ENCODE measurements around the gene B4GALT6. TPM values are rescaled to one million over a fixed set of nuclear protein-coding genes. Genes with fewer than 3 reads are reported as not detected.

The B4GALT6 gene
- total and polyA plus RNA-seq, 2 donors (not counting 1 experiment from before 2014, with no cell fraction given): 1.7 TPM; not detected in 1

DNA sequence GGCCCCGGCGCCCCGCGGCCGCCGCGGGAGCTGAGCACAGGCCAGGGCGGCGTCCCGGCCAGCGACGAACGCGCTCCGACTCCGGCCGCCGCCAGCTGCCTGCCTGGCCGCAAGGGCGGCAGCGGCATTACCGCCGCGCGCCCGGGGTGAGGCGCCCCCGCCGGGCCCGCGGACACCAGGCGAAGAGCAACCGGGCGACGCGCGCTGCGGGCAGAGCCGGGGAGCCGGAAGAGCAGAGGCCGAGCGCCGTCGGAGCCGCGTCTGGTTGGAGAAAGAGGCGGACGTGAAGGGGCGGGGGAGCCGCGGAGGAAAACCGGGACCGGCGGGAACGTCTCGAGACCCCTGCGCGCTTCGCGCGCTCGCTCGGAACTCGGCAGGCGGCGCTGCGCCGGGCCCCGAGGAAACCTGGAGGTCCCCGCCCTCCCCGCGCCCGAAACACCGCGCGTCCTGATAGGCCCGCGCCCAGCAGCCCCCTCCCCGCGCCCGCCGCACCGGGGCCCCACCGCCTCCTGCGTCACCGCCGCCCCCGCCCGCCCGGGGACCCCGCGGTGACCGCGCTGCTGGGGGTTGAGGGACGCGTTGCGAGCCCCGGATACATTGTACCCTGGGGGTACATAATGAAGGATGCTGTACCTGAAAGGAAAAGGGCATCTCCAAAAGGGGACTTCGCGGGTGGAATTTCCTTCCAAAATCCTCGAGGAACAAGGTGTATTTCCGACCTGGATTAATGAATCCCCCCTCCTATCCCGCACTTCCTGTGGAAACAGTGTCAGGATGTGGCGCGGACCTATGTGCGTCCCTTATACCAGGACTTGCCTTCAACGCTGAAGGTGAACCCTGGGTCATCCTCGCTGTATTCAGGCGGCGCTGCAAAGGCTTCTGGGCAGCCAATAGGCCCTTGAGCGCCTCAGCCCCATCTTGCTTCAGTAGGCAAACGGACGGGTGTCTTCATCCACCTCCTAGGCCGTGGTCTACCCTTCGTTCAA, 1.0 kb upstream of the B4GALT6 start:
- H3K4me1 Mint-ChIP-seq: peaks cover 19% of the 10 kb centered on the region
- H3K27ac Mint-ChIP-seq: peak overlapping the region; percentile 87
- peaks cover 36% of the 10 kb centered on the region for H3K27me3 Mint-ChIP-seq
- intact Hi-C loops (cut with micrococcal nuclease): no loop called here
- H4K20me1 ChIP-seq (ENCODE audit: control insufficient read depth, insufficient read depth, low read length, poor library complexity, severe bottlenecking): no peaks in the 10 kb centered on the region
- peaks cover 16 to 17% of the 10 kb centered on the region in 2 donors for H3K4me1 ChIP-seq (ENCODE audit: control insufficient read depth in 2 of 2, insufficient read depth in 2 of 2, low read length in 2 of 2)
- H3K9me3 Mint-ChIP-seq (ENCODE audit: insufficient read depth): no peaks in the 10 kb centered on the region
- peak overlapping the region; percentile 63 for H2AFZ ChIP-seq (ENCODE audit: insufficient read depth, low read depth, low read length, poor library complexity, severe bottlenecking)
- TF ChIP-seq, protein P1, sequence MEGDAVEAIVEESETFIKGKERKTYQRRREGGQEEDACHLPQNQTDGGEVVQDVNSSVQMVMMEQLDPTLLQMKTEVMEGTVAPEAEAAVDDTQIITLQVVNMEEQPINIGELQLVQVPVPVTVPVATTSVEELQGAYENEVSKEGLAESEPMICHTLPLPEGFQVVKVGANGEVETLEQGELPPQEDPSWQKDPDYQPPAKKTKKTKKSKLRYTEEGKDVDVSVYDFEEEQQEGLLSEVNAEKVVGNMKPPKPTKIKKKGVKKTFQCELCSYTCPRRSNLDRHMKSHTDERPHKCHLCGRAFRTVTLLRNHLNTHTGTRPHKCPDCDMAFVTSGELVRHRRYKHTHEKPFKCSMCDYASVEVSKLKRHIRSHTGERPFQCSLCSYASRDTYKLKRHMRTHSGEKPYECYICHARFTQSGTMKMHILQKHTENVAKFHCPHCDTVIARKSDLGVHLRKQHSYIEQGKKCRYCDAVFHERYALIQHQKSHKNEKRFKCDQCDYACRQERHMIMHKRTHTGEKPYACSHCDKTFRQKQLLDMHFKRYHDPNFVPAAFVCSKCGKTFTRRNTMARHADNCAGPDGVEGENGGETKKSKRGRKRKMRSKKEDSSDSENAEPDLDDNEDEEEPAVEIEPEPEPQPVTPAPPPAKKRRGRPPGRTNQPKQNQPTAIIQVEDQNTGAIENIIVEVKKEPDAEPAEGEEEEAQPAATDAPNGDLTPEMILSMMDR (IDR thresholded peaks at IDR 0.05): peak; percentile 19
- no peak for TF ChIP-seq EZH2 (IDR thresholded peaks at IDR 0.05; ENCODE audit: borderline replicate concordance, insufficient read depth, low read depth, low read length, poor library complexity, severe bottlenecking)
- peak overlapping the region; percentile 91 for H3K4me3 Mint-ChIP-seq
- POLR2A ChIA-PET: no interaction called here
- no peaks in the 10 kb centered on the region for H3K9me3 ChIP-seq (ENCODE audit: control extremely low read depth in 1 of 3, control insufficient read depth in 2 of 3, insufficient read depth in 1 of 3, low read length in 2 of 3)
- CTCF ChIA-PET: no interaction called here
- peak overlapping the region; percentile 92 for H3K4me2 ChIP-seq (replicated peaks; ENCODE audit: low read depth, low read length, poor library complexity, severe bottlenecking)
- DNase-seq: peak; percentile 76
- H3K36me3 ChIP-seq (replicated peaks in 1 of 2; ENCODE audit: control extremely low read depth in 1 of 2, control insufficient read depth in 1 of 2, extremely low read depth in 1 of 2, insufficient read depth in 2 of 2, low read length in 1 of 2): no peaks in the 10 kb centered on the region
- peaks cover 0 to 26% (median 16%) of the 10 kb centered on the region in 4 experiments for H3K27me3 ChIP-seq (replicated peaks in 1 of 4; ENCODE audit: control extremely low read depth in 1 of 4, control insufficient read depth in 3 of 4, insufficient read depth in 4 of 4, low read length in 3 of 4)
- peak; percentile 76 for ATAC-seq (ENCODE audit: low read depth)
- WGBS (ENCODE audit: insufficient coverage): 2% methylated on average over 115 of the region's 115 CpGs
- peak overlapping the region; percentile 31 to 75 (median 56) for H3K4me3 ChIP-seq (ENCODE audit: control extremely low read depth in 1 of 5, extremely low read depth in 1 of 5, insufficient read depth in 1 of 5, low read depth in 2 of 5, low read length in 4 of 5)
- H3K27ac ChIP-seq (ENCODE audit: low read length in 2 of 2): no peak overlapping the region
- H3K79me2 ChIP-seq (ENCODE audit: control insufficient read depth, insufficient read depth, low read length): no peaks in the 10 kb centered on the region
- peak overlapping the region; percentile 55 for H3K9ac ChIP-seq (ENCODE audit: low read length)

DNA sequence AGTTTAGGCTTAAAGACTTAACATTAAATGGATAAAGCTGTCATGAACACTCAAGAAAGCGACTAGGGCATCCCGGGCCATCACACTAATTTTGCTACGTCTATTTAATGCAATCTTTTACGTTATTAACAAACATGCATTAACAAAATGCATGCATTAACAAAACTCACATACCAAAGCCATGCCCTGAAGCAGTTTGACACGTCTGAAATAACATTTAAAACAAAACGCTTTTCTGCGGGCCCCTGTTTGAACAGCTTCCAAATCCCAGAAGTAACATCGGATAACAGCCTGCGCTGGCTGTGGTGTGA, 458 bp downstream of the B4GALT6 start:
- Histone ChIP-seq H4K20me1 (ENCODE audit: control insufficient read depth, insufficient read depth, low read length, poor library complexity, severe bottlenecking) (no peaks in the 10 kb centered on the region), H3K9ac (ENCODE audit: low read length) (peak overlapping the region; percentile 61), H3K4me3 (ENCODE audit: control extremely low read depth in 1 of 5, extremely low read depth in 1 of 5, insufficient read depth in 1 of 5, low read depth in 2 of 5, low read length in 4 of 5) (peak overlapping the region in 4 of 5 experiments; percentile 19 to 56 (median 46)), H2AFZ (ENCODE audit: insufficient read depth, low read depth, low read length, poor library complexity, severe bottlenecking) (peak overlapping the region; percentile 76), H3K27ac (ENCODE audit: low read length in 2 of 2) (no peak overlapping the region), H3K4me2 (replicated peaks; ENCODE audit: low read depth, low read length, poor library complexity, severe bottlenecking) (peak overlapping the region; percentile 92), H3K27me3 (replicated peaks in 1 of 4; ENCODE audit: control extremely low read depth in 1 of 4, control insufficient read depth in 3 of 4, insufficient read depth in 4 of 4, low read length in 3 of 4) (peaks cover 0 to 30% (median 16%) of the 10 kb centered on the region in 4 experiments), H3K79me2 (ENCODE audit: control insufficient read depth, insufficient read depth, low read length) (no peaks in the 10 kb centered on the region), H3K9me3 (ENCODE audit: control extremely low read depth in 1 of 3, control insufficient read depth in 2 of 3, insufficient read depth in 1 of 3, low read length in 2 of 3) (no peaks in the 10 kb centered on the region), H3K4me1 (ENCODE audit: control insufficient read depth in 2 of 2, insufficient read depth in 2 of 2, low read length in 2 of 2) (peaks cover 16 to 17% of the 10 kb centered on the region in 2 donors), H3K36me3 (replicated peaks in 1 of 2; ENCODE audit: control extremely low read depth in 1 of 2, control insufficient read depth in 1 of 2, extremely low read depth in 1 of 2, insufficient read depth in 2 of 2, low read length in 1 of 2) (no peaks in the 10 kb centered on the region)
- 2% methylated on average over 7 of the region's 9 CpGs for WGBS (ENCODE audit: insufficient coverage)
- TF ChIP-seq, protein P1 (IDR thresholded peaks at IDR 0.05): no peak
- no peak for TF ChIP-seq EZH2 (IDR thresholded peaks at IDR 0.05; ENCODE audit: borderline replicate concordance, insufficient read depth, low read depth, low read length, poor library complexity, severe bottlenecking)
- Mint-ChIP-seq H3K27ac (peak overlapping the region; percentile 54), H3K9me3 (ENCODE audit: insufficient read depth) (no peaks in the 10 kb centered on the region), H3K4me3 (peak overlapping the region; percentile 84), H3K27me3 (peaks cover 40% of the 10 kb centered on the region), H3K4me1 (peaks cover 19% of the 10 kb centered on the region)
- CTCF ChIA-PET: no interaction called here
- no peak for ATAC-seq (ENCODE audit: low read depth)
- DNase-seq: no peak
- POLR2A ChIA-PET: interaction anchor here (0.7 kb wide), 1 partner anchor 366 kb away, joined by 3 read pairs; no protein-coding TSS in a partner anchor
- intact Hi-C loops (cut with micrococcal nuclease): no loop called here
